HG03280 (cell line): ENCODE measurements around the gene NHS.

ENCODE experiments used
- ATAC-seq: cut with Tn5 transposase; IDR thresholded peaks from one replicate; pipeline ENCODE4 v1.9.1; 2021; ENCODE audit warnings: mild to moderate bottlenecking, moderate library complexity; ENCODE audit not compliant: unreplicated experiment

Gene NHS

GRCh38 chrX:17655211-17656034, 280.4 kb downstream of the NHS start:
- no peak for ATAC-seq

- no peak for ATAC-seq
Measured at GRCh38 chrX:17656035-17656418, 281.0 kb downstream of the NHS start.

DNA sequence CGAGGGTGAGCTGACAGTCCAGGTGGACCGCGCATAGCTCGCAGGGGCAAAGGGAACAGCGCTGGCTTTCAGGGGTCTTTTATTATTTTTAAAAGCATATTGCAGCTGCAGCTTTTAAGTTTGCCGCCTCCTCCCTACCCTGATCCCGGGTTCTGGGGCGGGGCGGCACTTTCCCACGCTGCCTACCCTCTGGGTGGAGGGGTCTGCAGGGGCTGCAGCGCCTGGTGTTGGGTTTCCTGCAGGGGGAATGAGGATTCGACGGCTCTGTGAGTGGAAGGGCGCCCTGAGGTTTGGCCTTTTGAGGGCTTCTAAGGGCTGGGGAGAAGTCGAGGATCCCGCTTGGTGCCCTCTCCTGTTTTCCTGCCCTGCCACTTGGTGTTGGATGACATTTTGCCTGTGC, 281.6 kb downstream of the NHS start:
- ATAC-seq: no peak

GRCh38 chrX:17662391-17662790, 287.4 kb downstream of the NHS start:
- ATAC-seq: no peak

DNA sequence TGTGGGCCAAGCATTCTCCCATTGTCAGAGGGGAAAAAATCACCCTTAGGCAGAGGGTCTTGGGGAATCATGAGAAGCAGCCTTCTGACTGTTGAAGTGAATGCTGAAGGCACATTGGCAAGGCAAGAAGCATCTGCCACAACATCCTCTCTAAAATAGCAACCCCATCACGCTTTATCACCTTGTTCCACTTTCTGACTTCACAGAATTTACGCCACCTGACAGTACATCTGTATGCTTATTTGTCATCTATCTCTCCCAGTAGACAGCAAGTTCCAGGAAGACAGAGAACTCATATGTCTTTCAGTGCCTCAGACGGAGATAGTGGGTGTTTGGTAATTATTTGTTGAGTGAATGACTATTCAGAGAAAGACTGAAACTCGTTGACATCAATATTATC, 293.9 kb downstream of the NHS start:
- ATAC-seq: no peak

DNA sequence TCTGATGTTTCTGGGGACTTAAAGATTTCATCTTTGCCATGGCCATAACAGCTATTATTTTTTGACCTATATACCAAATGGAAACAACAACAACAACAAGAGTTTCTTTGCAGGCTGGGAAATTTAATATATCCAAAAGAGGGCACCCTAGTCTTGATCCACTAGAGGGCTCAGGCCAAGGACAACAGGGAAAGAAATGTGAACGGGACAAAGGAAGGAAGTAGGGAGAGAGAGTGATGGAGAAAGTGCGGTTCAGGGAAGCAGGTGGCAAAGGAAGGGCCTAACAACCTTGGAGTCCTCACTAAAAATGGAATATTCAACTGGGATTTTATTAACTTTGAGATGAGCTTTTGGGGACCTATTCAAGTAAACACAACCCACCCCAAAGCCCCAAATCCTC, 294.5 kb downstream of the NHS start:
- ATAC-seq: no peak

DNA sequence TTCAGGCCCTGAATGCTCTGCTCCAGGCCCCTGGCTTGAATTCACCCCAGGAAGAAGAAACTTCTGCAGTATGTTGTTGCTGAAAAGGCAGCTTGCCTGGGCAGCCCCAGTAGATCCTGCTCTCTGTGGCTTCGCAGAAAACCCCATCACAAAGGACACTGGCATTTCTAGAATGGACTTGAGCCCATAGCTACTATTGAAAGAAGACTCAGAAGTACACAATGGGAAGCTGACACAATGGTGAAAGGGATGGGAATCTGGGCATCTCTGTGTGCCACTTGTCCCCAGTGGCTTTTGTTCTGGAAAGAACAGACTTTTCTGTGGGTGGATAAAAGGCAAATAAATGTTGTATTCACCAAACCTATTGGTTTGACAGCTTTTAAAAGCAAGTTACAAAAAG, 294.9 kb downstream of the NHS start:
- ATAC-seq: no peak

DNA sequence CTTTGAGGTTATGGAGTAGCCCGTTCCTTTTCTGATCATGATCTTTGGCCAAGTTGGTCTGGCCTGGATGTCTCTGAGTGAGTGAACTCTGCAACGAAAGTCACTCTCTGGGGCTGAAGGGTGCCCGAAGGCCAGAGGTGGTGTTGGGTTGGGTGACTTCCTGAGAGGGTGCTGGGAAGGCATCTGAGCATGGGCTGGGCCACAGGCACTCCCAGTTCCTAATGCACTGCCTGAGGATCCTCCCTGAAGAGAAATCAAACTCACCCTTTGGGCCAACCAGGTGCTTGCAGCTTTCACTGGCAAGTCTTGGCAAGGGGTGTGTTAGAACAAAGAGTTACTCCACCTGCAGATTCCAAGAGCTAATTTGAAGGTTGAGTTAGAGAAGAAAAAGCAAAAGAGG, 295.9 kb downstream of the NHS start:
- ATAC-seq: no peak

DNA sequence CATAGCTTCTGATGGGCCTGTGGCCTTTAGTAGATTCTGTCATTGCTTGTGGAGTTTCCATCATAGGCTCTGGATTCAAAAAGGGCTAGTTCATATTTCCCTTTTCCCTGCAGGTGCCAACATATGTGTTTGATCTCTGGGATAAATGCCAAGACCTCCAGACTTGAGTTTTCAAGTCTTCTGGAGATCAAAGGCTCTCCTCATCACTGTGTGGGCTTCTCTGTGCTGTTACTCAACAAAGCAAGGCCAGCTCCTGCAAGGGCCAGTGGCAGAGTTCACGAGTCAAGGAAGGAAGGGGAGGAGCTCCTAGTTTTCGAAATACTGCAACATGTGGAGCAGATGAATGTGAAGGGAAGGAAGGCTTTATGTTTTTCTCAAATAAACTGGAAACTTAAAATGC, 299.6 kb downstream of the NHS start:
- ATAC-seq: no peak

DNA sequence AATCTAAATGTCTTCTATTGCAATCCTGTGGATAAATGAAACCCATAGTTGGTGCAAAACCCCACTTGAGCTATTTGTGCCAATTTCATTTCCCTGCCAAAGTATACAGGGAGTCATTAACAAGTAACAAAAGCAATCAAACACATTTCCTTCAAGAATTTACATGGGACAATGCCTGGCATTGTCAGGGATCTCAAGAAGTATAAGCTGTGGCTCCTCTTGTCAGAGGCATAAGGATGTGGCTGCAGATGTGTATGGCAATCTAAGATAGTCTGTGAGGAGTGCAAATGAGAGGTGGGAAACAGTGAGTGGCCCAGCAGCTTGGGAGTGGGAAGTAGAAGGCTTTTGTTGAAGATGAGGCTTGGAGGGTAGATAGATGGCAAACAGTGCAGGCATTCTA, 304.3 kb downstream of the NHS start:
- no peak for ATAC-seq

DNA sequence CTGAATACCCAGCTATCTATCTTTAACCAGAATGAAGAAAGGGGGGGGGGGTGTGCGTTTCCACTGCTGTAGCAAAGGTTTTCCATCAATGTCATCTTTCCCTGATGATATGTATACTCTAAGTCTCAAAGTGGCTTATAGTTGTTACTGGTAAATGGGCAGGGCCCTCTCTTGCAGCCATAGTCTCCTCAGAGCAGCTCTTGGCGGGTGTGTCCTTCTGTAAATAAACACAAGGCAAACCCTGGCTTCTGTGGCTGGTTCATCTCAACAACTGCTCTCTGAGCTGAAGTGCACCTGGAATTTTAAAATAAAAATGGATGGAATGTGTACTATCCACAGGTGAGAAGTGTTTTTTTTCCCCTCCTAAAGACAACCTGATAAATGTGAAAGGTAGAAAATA, 304.8 kb downstream of the NHS start:
- no peak for ATAC-seq

DNA sequence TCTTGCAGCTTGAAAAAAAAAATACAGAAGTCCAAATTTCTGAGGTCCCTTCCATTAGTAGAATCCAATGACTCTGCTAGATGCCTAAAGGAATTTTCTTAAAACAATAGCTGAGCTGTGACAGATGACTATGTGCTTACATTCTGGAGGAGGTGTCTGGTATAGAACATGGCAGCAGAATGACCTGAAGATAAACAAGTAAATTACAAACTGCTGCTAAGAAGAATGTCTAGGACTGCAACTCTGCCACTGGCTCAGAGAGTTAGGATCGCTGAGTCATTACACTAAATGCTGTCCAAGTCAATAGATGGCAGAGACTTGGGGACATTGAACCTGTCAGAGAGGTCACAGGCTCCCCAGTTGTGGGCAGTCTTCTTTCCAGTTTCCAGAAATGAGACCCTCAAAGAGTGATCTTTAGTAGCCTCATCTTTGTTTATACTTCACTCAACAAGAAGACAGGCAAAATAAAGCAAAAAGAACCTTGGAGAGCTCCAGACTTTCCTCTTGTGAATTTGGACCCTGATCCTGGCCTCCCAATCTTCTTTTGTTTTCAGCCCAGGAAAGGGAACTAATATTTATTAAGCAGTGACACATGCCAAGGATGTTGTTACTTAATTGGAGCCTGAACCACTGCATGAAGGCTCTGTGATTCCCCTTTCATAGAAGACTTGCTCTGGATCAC, 305.9 kb downstream of the NHS start:
- ATAC-seq: no peak

GRCh38 chrX:17682259-17682658, 307.3 kb downstream of the NHS start:
- no peak for ATAC-seq

- ATAC-seq: no peak
Measured at GRCh38 chrX:17685026-17685425, 310.0 kb downstream of the NHS start.

DNA sequence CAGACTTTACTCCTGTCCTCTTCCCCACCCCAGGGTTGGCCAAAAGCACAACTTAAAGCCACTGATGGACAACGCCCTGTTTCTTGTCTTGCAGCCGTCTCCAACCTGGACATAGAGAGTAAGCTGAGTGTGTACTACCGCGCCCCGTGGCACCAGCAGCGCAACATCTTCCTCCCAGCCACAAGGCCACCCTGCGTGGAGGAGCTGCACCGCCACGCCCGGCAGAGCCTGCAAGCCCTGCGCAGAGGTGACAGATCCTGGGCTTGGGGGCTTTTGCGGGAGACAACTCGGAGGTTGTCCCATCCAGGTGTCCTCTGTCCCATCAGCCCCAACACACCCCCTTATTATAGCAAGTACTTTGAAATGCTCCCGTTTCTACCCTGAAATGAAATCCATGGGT, 312.6 kb downstream of the NHS start:
- no peak for ATAC-seq

- ATAC-seq: no peak
Measured at GRCh38 chrX:17689971-17690409, 315.0 kb downstream of the NHS start.

DNA sequence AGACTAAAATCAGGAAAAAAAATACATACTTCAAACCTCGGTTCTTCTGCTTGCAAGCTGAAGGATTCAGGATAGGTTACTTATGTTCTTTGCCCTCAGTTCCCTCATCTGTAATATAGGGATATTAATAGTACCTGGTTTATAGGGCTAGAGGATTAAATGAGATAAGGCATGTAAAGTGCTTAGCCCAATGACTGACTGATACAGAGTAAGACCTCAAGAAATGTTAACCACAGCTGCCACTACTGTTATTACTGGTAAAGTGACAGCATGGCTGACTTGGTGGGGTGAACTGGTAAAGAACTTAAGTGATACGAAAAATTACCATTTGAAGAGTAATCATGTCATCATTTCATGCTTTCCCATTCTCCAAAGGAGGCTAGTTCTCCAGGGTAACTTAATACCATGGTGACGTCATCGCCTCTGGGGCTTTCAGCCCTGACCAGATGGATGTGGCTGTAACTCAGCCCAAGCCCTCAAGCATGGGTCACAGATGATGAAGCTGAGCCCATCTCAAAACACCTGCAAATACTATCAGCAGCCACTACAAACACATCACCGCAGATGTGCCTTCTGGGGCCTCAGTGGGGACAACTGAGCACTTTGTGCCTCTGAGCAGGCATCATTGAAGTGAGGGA, 317.8 kb downstream of the NHS start:
- no peak for ATAC-seq

DNA sequence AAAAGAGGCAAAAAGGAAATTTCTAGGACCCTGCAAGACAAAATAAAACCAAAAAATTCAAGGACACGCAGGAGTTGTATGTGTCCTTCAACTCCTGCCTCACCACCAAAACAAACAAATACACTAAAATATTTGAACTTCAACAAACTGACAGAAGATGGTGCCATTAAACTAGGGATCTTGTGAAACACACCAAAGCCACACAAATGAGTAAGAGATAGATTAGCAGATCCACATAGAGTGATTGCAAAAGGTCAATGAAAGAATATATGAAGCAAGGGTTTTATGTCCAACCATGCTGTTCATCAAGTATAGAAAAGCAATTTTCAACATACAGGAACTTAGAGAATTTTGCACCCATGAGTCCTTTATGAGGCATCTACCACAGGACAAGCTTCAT, 322.2 kb downstream of the NHS start:
- no peak for ATAC-seq

DNA sequence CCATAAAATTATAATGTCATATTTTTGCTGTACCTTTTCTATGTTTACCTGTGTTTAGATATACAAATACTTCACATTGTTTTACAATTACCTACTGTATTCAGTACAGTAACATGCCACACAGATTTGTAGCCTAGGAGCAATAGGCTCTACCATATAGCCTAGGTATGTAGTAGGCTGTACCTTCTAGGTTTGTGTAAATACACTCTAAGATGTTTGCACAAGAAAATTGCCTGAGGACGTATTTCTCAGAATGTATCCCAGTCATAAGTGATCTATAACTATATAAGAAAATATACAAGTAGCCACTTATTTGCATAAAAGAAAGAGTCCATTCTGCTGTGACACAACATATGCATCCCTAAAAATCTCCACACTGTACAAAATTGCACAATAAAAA, 326.0 kb downstream of the NHS start:
- ATAC-seq: no peak

GRCh38 chrX:17703201-17703600, 328.2 kb downstream of the NHS start:
- no peak for ATAC-seq

GRCh38 chrX:17705211-17705610, 330.2 kb downstream of the NHS start:
- no peak for ATAC-seq

DNA sequence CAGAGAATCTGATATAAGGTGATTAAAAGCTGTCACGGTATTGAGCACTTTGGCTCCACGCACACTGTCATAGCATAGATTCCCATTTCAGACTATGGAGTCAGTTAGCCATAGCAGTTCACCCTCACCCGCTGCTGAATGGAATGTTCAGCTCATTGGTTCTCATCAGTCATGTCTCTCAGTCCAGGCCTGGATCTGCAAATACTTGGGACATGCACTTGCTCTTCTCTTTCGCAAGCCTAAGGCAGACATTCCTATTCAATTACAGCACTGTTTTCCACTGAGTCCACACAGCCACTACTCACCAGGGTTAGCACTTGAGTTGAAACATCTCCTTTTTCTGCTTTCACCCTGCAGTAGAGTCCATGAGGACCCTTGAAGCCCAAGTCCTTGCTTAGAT, 331.7 kb downstream of the NHS start:
- ATAC-seq: no peak
